ENCODE results near the gene SDK2.
"Not testable (repeated sequence)": the region's sequence is repeated elsewhere in the genome, so short reads cannot be mapped to it uniquely, and the experiment has no call there.

SDK2 gene

DNA sequence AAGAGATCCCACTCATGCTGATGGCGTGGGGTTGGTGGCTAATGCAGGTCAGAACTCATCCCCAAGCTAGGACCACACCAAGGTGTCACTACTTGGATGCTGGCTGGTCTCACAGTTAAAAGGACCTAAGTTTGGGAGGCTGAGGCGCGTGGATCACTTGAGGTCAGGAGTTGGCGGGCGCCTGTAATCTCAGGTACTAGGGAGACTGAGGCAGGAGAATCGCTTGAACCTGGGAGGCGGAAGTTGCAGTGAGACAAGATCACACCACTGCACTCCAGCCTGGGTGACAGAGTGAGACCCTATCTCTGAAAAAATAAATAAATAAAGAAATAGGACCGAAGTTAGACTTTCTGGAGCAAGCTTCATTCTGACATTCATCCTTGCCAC is 325.8 kb downstream of the SDK2 start:
- DNase-seq (ENCODE audit: low spot score): no peak

DNA sequence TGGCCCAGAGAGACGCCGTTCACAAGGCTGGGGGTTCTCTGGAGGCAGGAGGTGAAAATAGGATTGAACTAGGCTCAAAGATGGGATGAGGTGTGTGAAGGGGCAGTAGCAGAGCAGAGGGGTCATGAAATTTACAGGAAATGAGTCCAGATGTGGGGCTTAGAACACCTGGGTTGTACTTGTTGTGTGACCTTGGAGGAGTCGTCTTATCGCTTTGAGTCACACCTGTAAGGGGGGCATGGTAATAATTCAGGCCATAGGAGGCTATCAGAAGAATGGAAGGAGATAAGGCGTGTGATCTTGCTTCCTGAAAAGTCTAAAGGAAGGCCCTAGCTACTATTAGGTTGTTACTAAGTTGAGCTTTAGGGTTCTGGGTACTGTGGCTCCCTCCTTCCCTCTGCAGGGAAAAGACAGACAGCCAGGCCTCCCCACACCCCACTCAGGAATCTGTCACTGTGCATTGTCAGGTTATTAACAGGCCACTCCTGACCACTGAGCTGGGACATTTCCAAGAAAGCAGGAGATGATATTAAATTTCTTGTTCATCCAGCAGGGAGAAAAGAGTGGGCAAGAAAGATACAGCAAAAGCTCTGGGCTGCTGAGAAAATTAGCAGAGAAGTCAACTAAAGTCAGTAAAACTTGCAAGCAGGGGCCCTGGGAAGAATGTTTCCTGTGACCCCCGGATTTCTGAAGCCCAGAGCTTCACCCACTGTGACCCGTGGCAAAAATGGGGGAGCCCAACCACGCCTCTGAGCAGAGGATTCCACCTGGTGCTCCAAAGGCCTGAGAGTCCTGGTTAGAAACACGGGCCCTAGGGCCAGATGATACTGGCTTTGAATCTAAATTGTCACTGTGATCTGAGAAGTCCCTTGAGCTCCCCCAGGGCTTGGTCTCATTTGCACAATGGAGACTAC is 326.5 kb downstream of the SDK2 start:
- no peak for DNase-seq (ENCODE audit: low spot score)

DNA sequence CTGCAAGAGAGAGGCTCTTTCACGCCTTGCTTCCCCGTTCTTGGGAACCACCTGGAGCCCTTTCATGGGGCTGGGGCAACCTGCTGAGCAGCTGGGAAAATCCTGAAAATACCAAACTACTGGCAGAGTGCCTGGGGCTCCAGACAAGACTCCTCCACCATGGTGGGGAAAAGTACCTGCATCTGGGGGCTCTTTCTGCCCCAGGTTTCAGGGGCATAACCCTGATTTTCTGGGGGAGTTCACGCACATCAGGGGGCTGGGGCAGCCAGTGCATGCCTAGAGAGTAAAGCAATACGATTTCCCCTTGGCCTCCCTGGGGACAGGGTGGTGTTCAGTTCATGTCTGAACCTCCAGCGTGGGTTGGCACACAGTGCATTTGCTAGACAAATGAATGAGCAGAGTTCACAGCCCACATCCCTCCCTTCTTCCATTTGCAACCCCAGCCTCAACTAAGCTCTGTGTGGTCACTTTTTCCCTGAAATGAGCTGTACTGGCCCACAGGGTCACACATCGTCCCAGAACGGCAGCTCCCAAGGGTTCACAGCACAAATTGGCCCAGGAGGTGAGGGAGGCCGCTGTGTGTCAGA is 327.2 kb downstream of the SDK2 start:
- no peak for DNase-seq (ENCODE audit: low spot score)

GRCh38 chr17:73315471-73315870 is 328.8 kb downstream of the SDK2 start:
- DNase-seq (ENCODE audit: low spot score): no peak

DNA sequence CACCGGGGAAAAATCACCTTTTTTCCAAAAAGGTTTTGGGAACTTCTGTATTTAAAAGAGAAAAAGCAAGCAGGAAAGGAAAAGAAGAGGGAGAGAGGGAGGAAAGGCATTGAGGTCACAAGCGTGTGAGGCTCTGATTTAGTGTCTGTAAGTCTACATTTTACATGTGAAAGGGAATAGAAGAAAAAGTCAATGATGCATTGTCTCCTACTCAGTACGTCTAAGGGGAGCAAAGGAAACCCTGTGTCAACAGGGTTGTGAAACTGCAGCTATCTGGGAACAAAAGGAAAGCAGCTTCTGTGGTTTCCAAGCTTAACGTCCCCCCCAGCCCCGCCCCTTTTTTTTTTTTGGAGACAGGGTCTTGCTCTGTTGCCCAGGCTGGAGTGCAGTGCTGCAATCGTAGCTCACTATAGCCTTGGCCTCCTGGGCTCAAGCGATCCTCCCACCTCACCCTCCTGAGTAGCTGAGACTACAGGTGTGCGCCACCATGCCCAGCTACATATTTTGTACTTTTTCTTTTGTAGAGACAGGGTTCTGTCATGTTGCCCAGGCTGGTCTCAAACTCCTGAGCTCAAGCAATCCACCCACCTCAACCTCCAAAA is 330.6 kb downstream of the SDK2 start:
- DNase-seq (ENCODE audit: low spot score): no peak

DNA sequence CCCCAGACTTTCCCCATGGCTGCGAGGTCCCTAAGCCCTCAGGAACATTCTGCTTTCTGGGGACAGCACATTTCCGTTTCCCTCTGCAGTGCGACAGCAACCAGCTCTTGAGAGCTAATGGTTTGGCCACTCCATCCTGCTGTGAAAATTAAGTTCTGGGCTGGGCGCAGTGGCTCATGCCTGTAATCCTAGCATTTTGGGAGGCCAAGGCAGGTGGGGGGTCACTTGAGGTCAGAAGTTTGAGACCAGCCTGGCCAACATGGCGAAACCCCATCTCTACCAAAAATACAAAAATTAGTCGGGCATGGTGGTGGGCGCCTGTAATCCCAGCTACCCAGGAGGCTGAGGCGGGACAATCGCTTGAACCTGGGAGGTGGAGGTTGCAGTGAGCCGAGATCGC is 331.4 kb downstream of the SDK2 start:
- DNase-seq (ENCODE audit: low spot score): not testable (repeated sequence)

- peak; percentile 97 for DNase-seq (ENCODE audit: low spot score)
Observed at GRCh38 chr17:73311781-73312641, 332.2 kb downstream of the SDK2 start, which contains the start of gene CDC42EP4. TSS of gene CDC42EP4 (minus strand) at chr17:73312001. CDS start at chr17:73286500, 25,501 bp downstream.

- no peak for DNase-seq (ENCODE audit: low spot score)
Observed at GRCh38 chr17:73311428-73311780, 332.8 kb downstream of the SDK2 start.

GRCh38 chr17:73309727-73310596 is 334.3 kb downstream of the SDK2 start:
- no peak for DNase-seq (ENCODE audit: low spot score)

- DNase-seq (ENCODE audit: low spot score): not testable (repeated sequence)
Observed at GRCh38 chr17:73308959-73309358, 335.3 kb downstream of the SDK2 start.

DNA sequence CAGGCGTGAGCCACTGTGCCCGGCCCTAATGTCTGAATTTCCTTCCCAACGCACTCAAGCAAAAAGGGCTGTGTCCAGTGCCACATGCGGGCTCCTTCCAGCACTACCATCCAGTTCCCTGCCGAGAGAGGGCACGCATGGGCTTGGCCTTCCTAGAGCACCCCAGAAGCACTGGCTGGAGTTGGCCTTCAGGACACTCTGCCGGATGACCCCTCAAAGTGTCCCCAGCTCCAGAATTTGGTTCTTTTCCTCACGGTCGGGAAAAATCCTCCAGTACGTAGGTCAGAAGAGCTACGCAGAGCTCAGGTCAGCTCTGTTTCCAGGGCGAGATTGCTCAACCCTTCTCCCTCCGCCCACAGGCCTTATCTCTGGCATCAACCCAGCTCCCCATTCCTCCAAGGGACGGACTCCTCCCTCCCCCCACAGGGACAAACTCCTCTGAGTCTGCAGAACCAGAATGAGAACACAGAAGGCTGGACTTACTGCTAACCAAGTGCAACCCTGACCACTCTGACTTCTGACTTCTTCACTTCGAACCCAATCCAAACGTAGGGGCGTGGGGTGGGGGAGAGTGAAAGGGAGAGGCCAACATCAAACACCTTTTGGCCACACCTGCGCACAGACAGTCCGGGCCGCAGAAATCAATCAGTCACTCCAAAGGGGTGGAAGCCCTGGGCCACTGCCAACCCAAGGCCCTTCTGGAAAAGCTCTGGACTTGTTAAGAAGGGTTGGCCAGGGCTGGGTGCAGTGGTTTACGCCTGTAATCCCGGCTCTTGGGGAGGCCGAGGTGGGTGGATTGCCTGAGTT is 336.0 kb downstream of the SDK2 start:
- DNase-seq (ENCODE audit: low spot score): no peak

DNA sequence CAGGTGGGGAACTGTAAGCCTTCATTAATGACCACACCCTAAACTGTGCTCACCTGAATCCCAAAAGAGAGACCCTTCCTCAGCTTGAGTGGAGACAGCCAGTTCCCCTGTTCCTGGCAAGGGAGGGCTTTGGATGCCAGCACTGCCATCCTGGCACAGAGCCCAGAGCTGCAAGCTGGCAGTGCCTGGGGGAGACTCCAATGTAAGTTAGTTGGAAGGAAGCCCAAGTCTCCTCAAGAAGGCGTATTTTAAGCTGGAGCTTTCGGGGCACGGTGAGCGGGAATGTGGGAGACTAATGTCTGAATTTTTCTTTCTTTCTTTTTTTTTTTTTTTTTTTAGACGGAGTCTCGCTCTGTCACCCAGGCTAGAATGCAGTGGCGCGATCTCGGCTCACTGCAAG is 337.1 kb downstream of the SDK2 start:
- no peak for DNase-seq (ENCODE audit: low spot score)

GRCh38 chr17:73305845-73306836 is 338.1 kb downstream of the SDK2 start:
- DNase-seq (ENCODE audit: low spot score): no peak

DNA sequence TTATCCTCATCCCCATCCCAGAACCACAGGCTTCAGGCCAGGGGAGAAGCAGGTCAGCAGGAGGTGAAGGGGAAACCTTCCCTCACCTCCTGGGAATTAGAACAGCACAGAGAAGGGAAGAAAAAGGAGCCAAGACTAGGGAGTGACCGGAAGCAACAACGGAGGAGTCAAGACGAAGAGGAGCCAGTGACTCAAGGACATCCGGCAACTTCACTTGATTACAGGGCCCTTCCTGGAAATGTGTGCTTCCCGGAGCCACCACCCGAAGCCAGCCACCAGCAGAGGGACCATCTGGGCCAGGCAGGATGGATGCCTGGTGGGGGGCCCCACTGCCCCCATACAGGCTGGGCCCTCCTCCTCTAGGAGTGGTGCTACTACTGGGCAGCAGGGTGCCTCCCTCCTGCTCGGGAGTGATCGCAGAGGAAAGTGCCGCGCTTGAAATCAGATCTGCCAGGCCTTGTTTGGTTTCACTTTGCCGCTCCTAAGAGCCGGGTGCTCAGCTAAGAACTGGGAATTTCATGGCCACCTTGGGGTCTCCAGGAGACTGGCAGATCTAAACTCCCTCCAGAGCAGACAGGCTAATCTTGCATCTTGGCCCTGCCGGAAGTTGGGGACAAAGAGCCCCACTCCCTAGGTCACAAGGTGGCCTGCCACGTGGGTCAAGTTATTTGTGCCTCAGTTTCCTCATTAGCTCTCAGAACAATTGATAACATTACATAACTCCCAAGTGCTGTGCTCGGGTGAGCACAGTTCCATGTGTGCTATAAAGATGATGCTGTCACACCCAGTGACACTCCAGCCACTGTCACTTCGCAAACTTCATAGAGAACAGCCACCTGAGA is 339.1 kb downstream of the SDK2 start:
- DNase-seq (ENCODE audit: low spot score): peak; percentile 78

- DNase-seq (ENCODE audit: low spot score): no peak
Observed at GRCh38 chr17:73304438-73304837, 339.8 kb downstream of the SDK2 start.

DNA sequence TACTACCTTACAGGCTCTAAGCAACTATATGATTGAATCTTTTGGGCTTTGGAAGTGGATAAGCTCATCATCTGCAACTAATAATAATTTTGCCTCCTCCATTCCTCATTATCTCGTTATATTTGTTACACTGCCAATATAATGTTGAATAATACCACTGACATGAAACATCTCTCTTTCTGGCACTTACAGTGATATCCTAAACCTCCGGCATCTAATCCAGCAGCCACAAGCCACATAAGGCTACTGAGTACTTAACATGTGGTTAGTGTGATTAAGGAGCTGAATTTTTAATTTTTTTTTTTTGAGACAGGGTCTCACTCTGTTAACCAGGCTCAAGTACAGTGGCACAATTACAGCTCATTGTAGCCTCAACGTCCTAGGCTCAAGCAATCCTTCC is 342.1 kb downstream of the SDK2 start:
- no peak for DNase-seq (ENCODE audit: low spot score)

- DNase-seq (ENCODE audit: low spot score): no peak
Observed at GRCh38 chr17:73301369-73301768, 342.9 kb downstream of the SDK2 start.

GRCh38 chr17:73300392-73300791 is 343.9 kb downstream of the SDK2 start:
- DNase-seq (ENCODE audit: low spot score): no peak
